Duodenal mucosa (tissue), 2 donors: ENCODE results near the gene RPL9.

Source experiments
- H3K27ac ChIP-seq: one replicate; pipeline ENCODE4 v1.7.0; 2013; ENCODE audit warnings: low read depth, low read length
- H3K27me3 ChIP-seq, 2 donors: one replicate each; pipeline ENCODE4 v1.7.0; 2013; ENCODE audit warnings: low read length in 2 of 2, control low read depth in 1 of 2; ENCODE audit not compliant: insufficient read depth in 2 of 2, control insufficient read depth in 1 of 2
- H3K36me3 ChIP-seq, 2 donors: one replicate each; pipeline ENCODE4 v1.7.0; 2013; ENCODE audit warnings: low read length in 2 of 2, control low read depth in 1 of 2; ENCODE audit not compliant: insufficient read depth in 2 of 2, control insufficient read depth in 1 of 2
- H3K4me1 ChIP-seq, 2 donors: one replicate each; pipeline ENCODE4 v1.7.0; 2013; ENCODE audit warnings: low read length in 2 of 2, control low read depth in 1 of 2; ENCODE audit not compliant: insufficient read depth in 2 of 2, control insufficient read depth in 1 of 2
- H3K4me3 ChIP-seq, 2 donors: one replicate each; pipeline ENCODE4 v1.7.0; 2013; ENCODE audit warnings: low read length in 2 of 2, low read depth in 1 of 2
- H3K9ac ChIP-seq, 2 donors: one replicate each; pipeline ENCODE4 v1.7.0; 2013; ENCODE audit warnings: low read length in 2 of 2, low read depth in 1 of 2
- H3K9me3 ChIP-seq, 2 donors: one replicate each; pipeline ENCODE4 v1.7.0; 2013; ENCODE audit warnings: low read length in 2 of 2, control low read depth in 1 of 2; ENCODE audit not compliant: control insufficient read depth in 1 of 2

The RPL9 gene

DNA sequence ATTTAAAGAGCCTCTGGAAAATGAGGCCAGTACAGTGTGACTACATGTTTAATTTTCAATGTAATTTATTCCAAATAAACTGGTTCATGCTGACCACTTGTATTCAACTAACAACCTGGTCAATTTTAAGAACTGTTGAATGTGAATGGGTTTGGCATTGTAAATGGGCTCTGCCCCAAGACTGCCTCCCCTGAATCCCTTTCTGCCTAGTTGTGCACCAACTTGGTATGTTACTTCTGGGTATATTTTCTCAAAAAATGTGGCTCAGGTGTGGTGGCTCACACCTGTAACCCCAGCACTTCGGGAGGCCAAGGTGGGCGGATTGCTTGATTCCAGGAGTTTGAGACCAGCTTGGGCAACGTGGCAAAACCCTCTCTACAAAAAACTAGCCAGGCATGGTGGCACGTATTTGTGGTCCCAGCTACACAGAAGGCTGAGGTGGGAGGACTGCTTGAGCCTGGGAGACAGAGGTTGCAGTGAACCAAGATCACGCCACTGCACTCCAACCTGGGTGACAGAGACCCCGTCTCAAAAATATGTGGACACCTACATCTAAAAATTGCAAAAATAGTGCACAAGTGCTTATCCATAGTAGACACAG, 7.2 kb downstream of the RPL9 start:
- no peaks in the 10 kb centered on the region for H3K9me3 ChIP-seq
- no peaks in the 10 kb centered on the region for H3K27me3 ChIP-seq
- no peak overlapping the region for H3K9ac ChIP-seq
- no peak overlapping the region for H3K4me3 ChIP-seq
- H3K4me1 ChIP-seq: peaks cover 18% of the 10 kb centered on the region in 2 donors
- no peak overlapping the region for H3K27ac ChIP-seq
- H3K36me3 ChIP-seq: peaks cover 43 to 51% of the 10 kb centered on the region in 2 donors

DNA sequence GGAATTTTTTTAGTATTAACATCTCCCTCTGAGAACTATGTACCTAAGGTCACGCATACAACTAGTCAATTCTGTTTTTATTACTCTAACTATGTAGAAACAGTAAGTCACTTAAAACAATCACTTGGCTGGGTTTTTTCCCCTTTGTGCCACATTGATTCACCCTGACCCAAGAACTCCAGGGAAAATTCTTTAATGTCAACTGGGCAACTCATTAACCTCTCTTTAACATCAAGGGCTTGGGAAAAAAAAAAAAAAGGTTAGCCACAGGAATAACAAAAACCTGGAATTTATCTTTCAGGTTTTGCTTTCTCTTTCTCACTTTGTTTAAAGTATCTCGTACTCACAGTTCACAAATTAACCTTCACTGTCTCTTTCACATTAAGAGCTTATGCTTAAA, 8.1 kb downstream of the RPL9 start:
- Histone ChIP-seq H3K4me1 (peaks cover 15 to 17% of the 10 kb centered on the region in 2 donors), H3K36me3 (peaks cover 35 to 42% of the 10 kb centered on the region in 2 donors), H3K27me3 (no peaks in the 10 kb centered on the region), H3K4me3 (no peak overlapping the region), H3K9me3 (no peaks in the 10 kb centered on the region), H3K27ac (no peak overlapping the region), H3K9ac (no peak overlapping the region)

DNA sequence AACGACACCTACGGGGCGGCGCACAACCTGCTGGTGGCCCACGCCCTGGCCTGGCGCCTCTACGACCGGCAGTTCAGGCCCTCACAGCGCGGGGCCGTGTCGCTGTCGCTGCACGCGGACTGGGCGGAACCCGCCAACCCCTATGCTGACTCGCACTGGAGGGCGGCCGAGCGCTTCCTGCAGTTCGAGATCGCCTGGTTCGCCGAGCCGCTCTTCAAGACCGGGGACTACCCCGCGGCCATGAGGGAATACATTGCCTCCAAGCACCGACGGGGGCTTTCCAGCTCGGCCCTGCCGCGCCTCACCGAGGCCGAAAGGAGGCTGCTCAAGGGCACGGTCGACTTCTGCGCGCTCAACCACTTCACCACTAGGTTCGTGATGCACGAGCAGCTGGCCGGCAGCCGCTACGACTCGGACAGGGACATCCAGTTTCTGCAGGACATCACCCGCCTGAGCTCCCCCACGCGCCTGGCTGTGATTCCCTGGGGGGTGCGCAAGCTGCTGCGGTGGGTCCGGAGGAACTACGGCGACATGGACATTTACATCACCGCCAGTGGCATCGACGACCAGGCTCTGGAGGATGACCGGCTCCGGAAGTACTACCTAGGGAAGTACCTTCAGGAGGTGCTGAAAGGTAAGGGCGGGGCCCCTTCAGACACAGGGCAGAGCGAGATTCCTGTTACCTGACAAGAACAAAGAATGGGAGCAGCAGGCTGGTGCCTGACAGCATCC, 11.7 kb downstream of the RPL9 start:
- no peaks in the 10 kb centered on the region for H3K27me3 ChIP-seq
- H3K27ac ChIP-seq: no peak overlapping the region
- peaks cover 6 to 7% of the 10 kb centered on the region in 2 donors for H3K36me3 ChIP-seq
- H3K9me3 ChIP-seq: no peaks in the 10 kb centered on the region
- H3K9ac ChIP-seq: peak overlapping the region; percentile 45 to 66
- peak overlapping the region; percentile 73 to 77 for H3K4me3 ChIP-seq
- peaks cover 14 to 15% of the 10 kb centered on the region in 2 donors for H3K4me1 ChIP-seq

DNA sequence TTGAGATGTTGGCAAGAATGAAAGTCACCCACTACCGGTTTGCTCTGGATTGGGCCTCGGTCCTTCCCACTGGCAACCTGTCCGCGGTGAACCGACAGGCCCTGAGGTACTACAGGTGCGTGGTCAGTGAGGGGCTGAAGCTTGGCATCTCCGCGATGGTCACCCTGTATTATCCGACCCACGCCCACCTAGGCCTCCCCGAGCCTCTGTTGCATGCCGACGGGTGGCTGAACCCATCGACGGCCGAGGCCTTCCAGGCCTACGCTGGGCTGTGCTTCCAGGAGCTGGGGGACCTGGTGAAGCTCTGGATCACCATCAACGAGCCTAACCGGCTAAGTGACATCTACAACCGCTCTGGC, 12.3 kb downstream of the RPL9 start:
- no peaks in the 10 kb centered on the region for H3K9me3 ChIP-seq
- H3K27ac ChIP-seq: no peak overlapping the region
- peaks cover 14 to 15% of the 10 kb centered on the region in 2 donors for H3K4me1 ChIP-seq
- H3K4me3 ChIP-seq: peak overlapping the region; percentile 73 to 77
- H3K36me3 ChIP-seq: peaks cover under 1 to 2% of the 10 kb centered on the region in 2 donors
- H3K27me3 ChIP-seq: no peaks in the 10 kb centered on the region
- peak overlapping the region; percentile 45 to 66 for H3K9ac ChIP-seq

DNA sequence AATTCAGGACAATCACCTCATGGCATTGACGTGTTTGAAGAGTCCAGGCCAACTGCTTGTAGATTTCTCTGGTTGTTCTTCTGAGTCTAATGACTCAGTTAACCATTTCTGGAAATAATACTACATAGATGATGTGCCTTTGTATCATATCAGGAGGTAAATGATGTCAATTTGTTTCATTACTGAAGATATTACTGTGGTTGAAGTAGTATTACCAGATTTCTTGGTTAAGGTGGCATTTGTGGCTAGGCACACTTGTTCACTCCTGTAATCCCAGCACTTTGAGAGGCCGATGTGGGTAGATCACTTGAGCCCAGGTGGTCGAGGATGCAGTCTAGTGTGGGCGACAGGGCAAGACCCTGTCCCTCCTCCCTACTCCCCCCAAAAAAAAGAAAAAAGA, 15.7 kb downstream of the RPL9 start:
- Histone ChIP-seq H3K4me1 (peaks cover 14 to 15% of the 10 kb centered on the region in 2 donors), H3K9me3 (no peaks in the 10 kb centered on the region), H3K27me3 (no peaks in the 10 kb centered on the region), H3K4me3 (no peak overlapping the region), H3K36me3 (no peaks in the 10 kb centered on the region), H3K27ac (no peak overlapping the region), H3K9ac (no peak overlapping the region)

DNA sequence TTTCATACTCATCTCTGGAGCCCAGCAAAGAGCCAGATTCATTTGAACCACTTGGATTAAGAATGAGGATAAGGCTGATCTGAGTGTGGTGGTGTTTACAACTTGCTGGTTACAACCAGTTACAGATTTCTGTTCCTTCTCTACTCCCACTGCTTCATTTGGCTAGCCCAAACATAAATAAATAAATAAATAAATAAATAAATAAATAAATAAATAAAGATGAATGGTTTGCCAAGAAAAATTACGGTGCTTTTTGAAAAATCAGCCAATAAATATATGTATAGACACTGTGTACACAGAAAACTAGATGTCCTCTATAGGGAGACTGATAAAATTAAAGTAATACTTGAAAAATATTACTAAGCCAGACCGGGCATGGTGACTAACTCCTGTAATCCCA, 17.1 kb downstream of the RPL9 start:
- Histone ChIP-seq H3K27me3 (no peaks in the 10 kb centered on the region), H3K9ac (no peak overlapping the region), H3K4me1 (peaks cover 2 to 5% of the 10 kb centered on the region in 2 donors), H3K9me3 (no peaks in the 10 kb centered on the region), H3K27ac (no peak overlapping the region), H3K4me3 (no peak overlapping the region), H3K36me3 (no peaks in the 10 kb centered on the region)

DNA sequence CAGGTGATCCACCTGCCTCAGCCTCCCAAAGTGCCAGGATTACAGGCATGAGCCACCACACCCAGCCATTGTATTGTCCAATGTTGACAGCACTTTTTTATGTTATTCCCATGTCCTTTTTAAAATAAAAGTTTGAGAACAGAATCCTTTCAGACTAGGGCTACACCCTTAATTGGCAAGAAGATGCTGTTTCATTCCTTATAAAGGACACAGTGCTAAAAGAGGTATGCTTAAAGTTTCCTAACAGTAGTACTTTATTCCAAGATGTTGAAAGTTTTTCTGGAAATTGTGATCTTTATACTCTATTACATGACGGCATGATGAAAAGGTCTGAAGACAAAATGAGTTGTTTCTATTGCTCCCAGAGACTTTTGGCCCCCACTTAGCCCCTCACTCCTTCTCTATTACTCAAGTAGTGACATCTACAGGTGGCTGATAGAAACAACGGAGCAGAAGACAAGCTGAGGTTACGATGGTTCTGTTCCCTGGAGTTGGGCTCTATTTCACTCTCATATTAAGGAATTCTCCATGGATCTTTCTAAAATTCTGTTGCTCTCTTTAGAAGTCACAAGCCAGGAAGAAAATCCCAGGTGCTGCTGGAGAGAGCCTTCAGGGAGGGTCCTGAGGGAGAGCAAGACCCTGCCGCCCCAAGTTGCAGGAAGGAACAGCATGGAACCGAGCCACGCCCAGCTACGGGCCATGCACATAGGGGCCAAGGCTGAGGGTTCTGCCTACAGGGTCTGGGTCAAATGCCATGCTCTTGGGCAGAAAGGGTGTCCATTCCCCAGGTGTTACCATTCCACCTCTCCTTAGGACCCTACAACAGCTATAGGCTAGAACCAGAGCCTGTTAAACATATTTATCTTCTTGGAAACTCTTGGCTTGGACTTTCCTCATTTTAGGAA, 22.8 kb downstream of the RPL9 start:
- Histone ChIP-seq H3K36me3 (no peaks in the 10 kb centered on the region), H3K27ac (no peak overlapping the region), H3K27me3 (no peaks in the 10 kb centered on the region), H3K4me3 (no peak overlapping the region), H3K4me1 (no peaks in the 10 kb centered on the region), H3K9me3 (no peaks in the 10 kb centered on the region), H3K9ac (no peak overlapping the region)

DNA sequence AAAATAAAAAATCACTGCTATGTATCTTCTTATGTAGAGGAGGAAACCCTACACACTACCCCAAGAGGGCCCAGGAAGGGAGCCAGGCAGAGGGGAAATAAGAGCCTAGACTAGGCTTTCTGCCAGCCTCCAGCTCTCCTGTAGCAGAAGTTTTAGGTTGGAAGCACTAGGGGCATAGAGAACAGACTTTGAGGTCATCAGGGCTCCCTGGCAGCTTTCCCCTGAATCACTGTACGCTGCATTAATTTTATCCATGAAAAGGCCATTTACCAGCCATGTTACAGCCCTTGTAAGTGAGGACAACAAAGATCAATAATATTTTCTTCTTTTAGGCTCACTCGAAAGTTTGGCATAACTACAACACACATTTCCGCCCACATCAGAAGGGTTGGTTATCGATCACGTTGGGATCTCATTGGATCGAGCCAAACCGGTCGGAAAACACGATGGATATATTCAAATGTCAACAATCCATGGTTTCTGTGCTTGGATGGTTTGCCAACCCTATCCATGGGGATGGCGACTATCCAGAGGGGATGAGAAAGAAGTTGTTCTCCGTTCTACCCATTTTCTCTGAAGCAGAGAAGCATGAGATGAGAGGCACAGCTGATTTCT, 24.7 kb downstream of the RPL9 start:
- H3K4me3 ChIP-seq: no peak overlapping the region
- H3K9ac ChIP-seq: no peak overlapping the region
- peaks cover 0 to 8% of the 10 kb centered on the region in 2 donors for H3K4me1 ChIP-seq
- H3K27me3 ChIP-seq: no peaks in the 10 kb centered on the region
- no peak overlapping the region for H3K27ac ChIP-seq
- H3K9me3 ChIP-seq: no peaks in the 10 kb centered on the region
- no peaks in the 10 kb centered on the region for H3K36me3 ChIP-seq

DNA sequence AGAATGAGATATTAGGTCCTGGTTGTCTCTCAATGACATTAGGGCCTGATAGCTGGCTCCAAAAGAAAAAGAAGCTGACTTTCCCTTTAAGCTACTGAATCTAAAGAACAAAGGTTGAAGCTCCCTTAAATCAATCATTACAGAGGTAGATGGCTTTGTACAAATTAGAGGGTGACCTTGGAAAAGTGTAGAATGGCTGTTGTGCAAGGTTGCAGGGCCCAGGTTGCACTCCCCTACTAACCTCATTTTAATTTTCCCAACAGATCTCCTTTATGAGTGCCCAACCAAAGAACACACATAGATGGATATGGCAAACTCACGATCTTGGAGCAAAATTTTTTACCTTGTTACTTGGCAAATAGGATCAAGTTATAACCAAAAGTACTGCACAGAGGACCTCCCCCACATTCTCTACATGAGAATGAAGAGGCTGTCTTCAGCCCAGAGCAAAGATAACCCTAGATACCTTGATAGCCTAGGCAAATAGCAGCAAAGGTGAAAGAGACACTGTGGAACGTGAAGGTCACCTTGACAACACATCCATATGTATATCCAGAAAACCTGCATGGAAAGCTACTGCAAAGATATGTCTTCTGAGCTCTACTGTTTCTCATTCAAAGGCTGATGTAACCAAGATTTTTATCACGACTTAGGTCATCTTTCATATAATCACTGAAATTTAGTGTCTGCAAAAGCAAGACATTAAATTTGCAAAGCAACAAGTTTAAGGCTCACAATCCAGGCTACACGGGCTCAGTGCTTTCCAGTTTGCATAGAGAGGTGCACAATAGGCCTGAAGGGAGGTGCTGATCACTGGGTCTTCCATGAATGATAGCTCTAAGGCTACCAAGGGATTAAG, 29.0 kb downstream of the RPL9 start:
- peaks cover 0 to 8% of the 10 kb centered on the region in 2 donors for H3K4me1 ChIP-seq
- H3K36me3 ChIP-seq: no peaks in the 10 kb centered on the region
- no peak overlapping the region for H3K9ac ChIP-seq
- no peak overlapping the region for H3K27ac ChIP-seq
- no peaks in the 10 kb centered on the region for H3K27me3 ChIP-seq
- no peak overlapping the region for H3K4me3 ChIP-seq
- no peaks in the 10 kb centered on the region for H3K9me3 ChIP-seq
